Non-pigmented ciliary epithelial cell (primary cell): ENCODE results near the gene CCDC112.

Experiments
- DNase-seq: peaks from one replicate; pipeline ENCODE4 v3.0.0-alpha.2; 2010; ENCODE audit warnings: low read depth

Gene CCDC112

DNA sequence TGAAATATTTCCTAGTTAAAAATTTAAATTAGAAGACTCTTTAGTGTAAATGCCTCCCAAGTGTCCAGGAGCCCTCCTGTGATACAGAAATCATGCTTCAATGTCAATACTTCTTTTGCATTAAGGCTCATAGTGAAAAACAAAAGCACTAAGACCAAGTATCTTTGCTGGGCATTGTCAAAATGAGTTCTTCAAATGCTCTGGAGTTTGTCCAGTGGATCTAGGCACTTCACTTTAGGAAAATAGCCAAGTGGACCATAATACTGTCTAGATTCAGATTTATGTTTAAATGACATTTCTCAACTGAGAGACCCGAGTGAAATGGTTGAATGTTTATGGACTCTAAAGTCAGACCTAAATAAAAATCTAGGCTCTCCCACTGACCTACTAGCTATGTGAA is 21.3 kb upstream of the CCDC112 start:
- DNase-seq: no peak

GRCh38 chr5:115317320-115317719 is 20.9 kb upstream of the CCDC112 start:
- DNase-seq: no peak

DNA sequence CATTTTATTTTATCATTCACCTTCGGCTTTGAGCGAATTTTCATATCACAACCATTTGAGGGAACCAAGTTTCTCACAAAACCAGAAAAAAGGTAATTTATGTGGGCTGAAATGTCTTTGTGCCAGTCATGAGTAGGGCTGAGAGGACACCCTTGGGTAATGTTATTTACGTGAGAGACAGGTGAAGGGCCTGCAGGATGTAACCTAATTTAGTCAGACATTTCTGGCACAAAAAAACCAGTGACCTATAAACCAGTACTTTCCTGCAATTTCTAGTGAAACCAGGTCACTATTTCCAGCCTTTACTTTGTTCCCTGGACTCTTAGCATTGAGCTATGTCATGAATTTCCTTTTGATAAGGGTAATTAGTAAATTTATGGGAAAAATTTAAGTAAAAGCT is 17.2 kb upstream of the CCDC112 start:
- DNase-seq: no peak

DNA sequence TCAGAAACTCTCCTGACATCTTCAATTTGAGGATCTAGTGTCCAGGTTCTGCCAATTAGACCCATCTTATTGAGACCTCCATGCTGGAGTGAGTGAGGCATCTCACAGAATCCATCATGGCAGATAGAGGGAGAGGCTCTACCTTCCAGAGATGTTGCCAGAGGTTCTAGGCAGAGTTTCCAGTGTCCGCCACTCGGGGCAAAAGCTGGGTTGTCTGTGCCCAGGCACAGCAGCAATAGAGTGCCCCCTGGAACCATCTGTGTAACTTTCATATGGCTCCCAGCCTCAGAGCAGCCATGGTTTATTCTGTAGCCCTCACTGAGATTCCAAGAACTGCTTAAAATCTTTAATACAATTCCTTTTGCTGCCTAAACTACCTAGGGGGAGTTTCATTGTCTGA is 16.6 kb upstream of the CCDC112 start:
- DNase-seq: no peak

GRCh38 chr5:115309751-115310370 is 13.4 kb upstream of the CCDC112 start:
- no peak for DNase-seq

GRCh38 chr5:115308815-115309214 is 12.4 kb upstream of the CCDC112 start:
- no peak for DNase-seq

GRCh38 chr5:115306011-115306536 is 9.6 kb upstream of the CCDC112 start:
- DNase-seq: no peak

DNA sequence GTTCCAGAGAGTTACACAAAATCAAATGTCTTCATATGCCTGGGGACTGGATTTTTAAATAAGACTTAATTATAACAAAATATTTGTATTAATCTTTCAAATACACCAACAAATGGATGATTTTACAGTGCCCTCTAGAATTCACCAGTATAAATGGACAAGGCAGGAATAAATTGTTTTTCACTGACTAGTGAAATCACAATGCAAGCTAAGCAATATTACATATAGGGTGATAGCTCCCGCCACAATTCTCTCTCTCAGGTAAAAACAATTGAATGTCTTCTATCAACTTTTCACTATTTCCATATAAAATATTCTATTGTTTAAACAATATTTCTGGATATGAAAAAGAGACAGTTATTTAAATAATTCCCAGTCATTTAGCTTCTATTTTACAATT is 8.0 kb upstream of the CCDC112 start:
- no peak for DNase-seq

- DNase-seq: no peak
Measured at GRCh38 chr5:115298811-115299210, 2.4 kb upstream of the CCDC112 start.

DNA sequence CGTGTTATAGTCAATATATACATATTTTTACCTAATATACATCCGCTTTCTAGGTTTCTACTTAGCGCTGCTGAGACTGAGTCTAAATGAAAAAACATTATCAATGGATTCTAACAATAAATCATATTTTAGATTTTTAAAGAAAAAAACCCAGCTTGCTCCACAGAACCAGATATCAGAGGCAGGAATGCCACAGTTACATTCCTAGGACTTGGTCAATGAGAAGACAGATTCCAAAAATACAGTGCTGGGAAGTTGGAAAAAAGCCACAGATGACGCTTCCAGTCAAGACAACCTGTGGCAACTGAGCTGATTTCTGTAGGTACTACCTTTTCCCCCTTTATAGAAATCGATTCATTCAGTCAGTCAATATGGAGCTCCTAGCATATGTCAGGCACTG is 577 bp upstream of the CCDC112 start:
- no peak for DNase-seq

- DNase-seq: no peak
Measured at GRCh38 chr5:115295777-115296123, 704 bp downstream of the CCDC112 start.

DNA sequence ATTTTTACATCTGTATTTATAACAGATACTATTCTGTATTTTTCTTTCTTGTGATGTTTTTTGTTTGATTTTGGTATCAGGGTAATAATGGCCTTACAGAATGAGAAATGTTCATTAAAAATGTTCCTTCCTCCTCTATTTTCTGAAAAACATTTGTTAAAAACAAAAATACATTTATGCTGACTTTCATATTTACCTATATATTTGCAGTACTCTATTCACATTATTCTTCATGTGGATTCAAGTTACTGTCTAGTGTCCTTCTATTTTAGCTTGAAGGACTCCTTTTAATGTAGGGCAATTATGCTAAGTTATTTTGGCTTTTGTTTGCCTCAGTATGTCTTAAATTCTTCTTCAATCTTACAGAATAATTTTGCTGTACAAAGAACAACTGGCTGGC is 5.1 kb downstream of the CCDC112 start:
- DNase-seq: no peak

DNA sequence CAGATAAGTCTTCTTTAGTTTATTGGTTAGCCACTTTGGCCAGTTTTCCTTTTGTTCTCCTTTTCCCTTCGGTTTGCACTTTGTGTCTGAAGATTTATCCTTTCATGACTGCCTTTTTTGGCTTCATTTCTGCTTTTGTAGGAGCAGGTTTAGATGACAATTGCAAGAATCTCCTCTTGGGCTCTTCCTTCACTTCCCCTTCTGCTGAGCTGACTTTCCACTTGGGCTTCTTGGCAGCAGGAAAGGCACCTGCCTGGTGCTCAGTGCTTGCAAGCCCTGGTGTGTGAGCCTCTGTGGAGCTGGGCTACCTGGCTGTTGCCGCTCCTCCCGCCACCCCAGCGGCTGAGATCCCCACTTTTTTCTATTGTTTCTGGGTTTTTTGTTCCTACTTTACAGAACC is 7.3 kb downstream of the CCDC112 start:
- DNase-seq: no peak

DNA sequence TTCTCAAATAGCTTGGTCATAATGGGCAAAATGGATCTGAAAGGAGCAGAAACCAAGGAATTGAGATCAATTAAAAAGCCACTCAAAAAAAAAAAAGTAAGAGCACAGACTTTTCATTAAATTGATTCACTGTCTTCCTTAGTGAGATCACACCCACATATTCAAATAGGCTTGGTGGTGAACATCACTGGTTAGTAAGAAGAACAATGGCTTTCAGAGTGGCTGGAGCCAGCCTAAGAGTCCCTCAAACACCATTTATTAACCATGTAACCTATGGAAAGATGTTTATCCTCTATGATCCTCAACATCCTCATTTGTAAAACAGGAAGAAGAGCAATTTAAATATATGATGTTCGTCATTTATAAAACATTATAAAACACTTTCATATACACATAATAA is 12.4 kb downstream of the CCDC112 start:
- no peak for DNase-seq

DNA sequence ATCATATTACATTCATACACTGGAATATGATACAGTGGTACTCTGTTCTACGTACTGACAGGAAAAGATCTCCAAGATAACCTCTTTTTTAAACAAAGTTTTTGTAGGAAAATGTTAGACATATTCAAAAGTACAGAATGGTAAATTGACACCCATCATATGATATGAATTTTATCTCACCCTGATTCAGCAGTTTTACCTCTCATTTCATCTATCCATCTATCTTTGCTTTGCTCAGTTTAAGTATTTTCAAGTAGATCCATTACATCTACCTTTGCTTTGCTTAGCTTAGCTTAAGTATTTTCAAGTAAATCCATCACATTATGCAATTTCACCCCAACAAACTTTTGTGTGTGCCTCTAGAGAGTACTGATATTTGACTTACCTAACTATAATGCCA is 14.3 kb downstream of the CCDC112 start:
- DNase-seq: no peak

DNA sequence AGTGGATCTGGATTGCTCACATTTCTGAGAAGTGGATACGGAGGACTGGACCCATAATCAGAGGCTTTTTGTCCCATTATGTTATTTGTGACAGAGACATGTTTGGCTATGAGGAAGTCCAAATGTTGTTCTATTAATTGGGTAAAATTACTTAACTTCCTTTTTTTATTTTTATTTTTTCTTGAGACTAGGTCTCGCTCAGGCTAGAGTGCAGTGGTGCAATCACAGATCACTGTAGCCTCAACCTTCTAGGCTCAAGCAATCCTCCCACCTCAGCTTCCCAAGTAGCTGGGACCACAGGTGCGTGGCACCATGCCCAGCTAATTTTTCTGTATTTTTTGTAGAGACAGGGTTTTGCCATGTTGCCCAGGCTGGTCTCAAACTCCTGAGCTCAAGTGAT is 21.9 kb downstream of the CCDC112 start:
- no peak for DNase-seq

GRCh38 chr5:115272297-115272958 is 24.0 kb downstream of the CCDC112 start:
- no peak for DNase-seq

DNA sequence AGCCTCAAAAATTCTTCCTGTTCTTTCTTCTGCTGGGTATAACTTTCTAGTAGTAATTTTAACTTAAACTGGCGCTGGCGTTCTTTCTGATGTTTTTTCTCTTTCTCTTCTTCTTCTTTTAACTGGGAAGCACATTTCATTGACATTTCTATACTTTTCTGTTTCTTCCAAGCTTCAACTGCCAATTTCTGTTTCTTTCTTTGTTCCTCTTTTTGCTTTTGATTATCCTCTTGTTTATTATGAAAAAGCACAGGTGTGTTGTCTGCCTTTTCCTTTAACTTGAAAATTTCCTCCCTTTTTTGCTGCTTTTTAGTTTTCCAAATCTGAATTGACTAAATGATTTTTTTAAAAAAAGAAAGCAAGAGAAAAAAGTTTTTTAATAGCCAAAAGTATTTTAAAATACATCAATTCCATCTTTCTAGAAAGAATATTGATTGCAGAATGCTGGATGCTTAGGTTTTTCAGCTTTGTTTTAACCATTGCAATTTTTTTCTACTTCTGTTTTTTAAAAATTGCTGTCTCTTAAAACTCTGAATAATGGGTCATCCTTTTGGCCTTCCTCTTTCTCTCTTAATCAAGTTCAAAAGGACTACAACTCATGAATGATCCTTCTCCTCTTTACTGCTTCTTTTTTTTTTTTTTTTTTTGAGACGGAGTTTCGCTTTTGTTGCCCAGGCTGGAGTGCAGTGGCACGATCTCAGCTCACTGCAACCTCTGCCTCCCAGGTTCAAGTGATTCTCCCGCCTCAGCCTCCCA is 25.0 kb downstream of the CCDC112 start:
- no peak for DNase-seq

DNA sequence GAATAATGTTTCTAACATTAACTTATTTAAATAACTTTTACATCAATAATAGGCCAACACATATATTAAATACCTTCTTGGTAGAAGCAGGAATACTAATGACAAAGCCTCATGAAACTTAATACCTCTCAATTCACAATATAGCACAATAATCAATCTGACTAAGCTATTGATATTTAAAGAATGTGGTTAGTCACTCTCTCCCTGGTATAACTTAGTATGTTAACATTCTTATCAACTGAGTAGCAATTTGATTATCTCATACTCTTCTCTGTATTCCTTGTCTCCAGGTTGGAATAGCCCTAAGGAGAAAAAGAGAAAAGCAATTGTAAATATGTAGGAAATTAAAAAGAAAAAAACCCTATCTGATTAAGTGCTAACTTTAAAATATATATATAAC is 28.8 kb downstream of the CCDC112 start:
- no peak for DNase-seq

DNA sequence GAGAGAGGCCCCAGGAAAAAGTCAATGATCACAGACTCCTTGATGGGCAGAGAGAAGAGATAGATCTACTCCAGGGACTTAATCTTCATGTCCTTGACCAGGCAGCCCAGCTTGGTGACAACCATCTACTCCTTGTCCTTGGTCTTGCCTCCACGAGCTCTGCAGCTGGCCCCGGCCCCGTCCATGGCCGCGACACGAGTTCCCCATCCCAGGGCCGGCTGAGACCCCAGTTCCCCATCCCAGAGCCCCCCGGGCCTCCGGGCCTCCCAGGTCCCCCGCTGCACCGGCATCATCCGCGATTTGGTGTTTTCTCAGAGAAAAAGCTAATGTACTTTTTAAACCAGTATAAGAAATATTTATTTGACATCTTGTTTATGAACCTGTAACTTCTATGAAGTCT is 31.2 kb downstream of the CCDC112 start:
- DNase-seq: no peak

DNA sequence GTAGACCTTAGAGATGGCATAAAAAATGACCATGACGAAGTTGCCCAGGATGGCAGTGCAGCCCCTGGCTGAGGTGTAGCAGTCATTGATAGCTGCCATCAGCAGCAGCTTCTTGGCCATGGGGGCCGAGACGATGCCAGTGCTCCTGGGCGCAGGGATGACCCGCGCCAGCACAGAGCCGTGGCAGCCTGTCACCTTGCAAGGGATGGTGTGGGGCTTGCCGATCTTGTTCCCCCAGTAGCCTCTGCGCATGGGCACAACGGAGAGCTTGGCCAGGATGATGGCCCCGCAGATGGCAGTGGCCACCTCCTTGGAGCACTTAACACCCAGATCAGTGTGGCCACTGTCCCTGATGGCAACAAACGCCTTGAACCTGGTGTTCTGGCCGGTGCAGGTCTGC is 31.7 kb downstream of the CCDC112 start:
- no peak for DNase-seq

- DNase-seq: no peak
Measured at GRCh38 chr5:115263078-115263380, 33.4 kb downstream of the CCDC112 start.

- no peak for DNase-seq
Measured at GRCh38 chr5:115262321-115263077, 34.0 kb downstream of the CCDC112 start, which contains the start of gene PGGT1B. TSS of gene PGGT1B (minus strand) at chr5:115262877. CDS start at chr5:115262851, 26 bp downstream.
